HTR-8/SVneo (cell line): ENCODE measurements around the gene TAL2.
"Not testable (repeated sequence)": the region's sequence is repeated elsewhere in the genome, so short reads cannot be mapped to it uniquely, and the experiment has no call there.

Source experiments
- DNase-seq: peaks from one replicate; pipeline ENCODE4 v3.0.0; 2011; ENCODE audit warnings: low spot score, mixed read lengths; ENCODE audit not compliant: insufficient read length
- FAIRE-seq: peaks from 2 replicates; lab custom pipeline; 2011; peaks lifted over from hg19 to GRCh38; lab: Jason Lieb, UNC

The TAL2 gene

DNA sequence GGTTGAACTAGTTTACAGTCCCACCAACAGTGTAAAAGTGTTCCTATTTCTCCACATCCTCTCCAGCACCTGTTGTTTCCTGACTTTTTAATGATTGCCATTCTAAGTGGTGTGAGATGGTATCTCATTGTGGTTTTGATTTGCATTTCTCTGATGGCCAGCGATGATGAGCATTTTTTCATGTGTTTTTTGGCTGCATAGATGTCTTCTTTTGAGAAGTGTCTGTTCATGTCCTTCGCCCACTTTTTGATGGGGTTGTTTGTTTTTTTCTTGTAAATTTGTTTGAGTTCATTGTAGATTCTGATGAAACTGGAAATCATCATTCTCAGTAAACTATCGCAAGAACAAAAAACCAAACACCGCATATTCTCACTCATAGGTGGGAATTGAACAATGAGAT, 41.4 kb downstream of the TAL2 start:
- not testable (repeated sequence) for FAIRE-seq, DNase-seq

- no peak for FAIRE-seq
- DNase-seq, result no peak
Observed at GRCh38 chr9:105706156-105706555, 43.9 kb downstream of the TAL2 start.

DNA sequence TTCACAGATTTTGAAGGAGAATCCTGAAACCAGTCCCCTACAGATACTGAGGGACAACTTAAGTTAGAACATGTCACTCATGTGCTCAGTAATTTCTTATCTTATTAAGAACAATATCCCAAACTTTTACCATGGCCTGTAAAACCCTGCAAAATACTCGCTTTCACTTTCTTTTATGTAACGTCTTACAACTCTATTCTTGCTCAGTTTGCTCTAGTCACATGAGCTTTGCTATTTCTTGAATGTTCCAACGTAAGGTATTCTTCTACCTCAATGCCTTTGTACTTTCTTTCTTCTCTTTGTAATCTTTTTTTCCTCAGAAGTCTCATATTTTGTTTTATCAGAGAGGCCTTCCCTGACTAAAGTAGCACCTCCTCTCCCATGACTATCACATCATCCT, 46.1 kb downstream of the TAL2 start:
- DNase-seq, result no peak
- no peak for FAIRE-seq

GRCh38 chr9:105710638-105711037, 48.4 kb downstream of the TAL2 start:
- DNase-seq, result no peak
- FAIRE-seq, result no peak

DNA sequence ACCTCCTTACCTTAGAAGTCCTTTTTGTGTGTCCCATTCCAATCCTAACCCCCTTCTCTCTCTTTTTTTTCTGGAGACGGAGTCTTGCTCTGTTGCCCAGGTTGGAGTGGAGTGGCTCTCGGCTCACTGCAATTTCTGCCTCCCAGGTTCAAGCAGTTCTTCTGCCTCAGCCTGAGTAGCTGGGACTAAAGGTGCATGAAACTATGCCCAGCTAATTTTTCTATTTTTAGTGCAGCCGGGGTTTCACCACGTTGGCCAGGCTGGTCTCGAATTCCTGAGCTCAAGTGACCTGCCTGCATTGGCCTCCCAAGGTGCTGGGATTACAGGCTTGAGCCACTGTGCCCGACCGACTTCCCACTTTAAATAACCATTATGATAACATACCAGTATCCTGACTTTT, 49.6 kb downstream of the TAL2 start:
- DNase-seq (no peak), FAIRE-seq (no peak)

DNA sequence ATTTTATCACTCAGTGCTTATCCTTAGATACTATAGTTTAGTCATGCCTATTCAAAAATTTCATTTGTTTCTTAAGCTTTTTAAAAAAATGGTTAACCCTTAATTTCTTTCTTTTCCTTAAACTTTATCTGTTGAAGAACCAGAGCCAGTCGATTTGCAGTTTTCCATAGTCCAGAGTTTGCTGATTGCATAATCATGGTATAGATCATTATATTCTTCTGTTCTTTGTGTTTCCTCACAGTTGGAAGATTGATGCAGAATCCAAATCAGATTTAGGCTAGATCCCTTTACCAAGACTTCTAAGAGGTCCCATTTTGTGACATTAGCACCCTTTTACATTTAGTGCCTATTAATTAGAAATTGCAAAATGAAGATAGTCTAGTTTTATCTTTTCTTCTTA, 50.0 kb downstream of the TAL2 start:
- DNase-seq (no peak), FAIRE-seq (no peak)
